ENCODE data around the gene ARHGAP10.
"Not testable (repeated sequence)": the region's sequence is repeated elsewhere in the genome, so short reads cannot be mapped to it uniquely, and the experiment has no call there.

ARHGAP10 gene

DNA sequence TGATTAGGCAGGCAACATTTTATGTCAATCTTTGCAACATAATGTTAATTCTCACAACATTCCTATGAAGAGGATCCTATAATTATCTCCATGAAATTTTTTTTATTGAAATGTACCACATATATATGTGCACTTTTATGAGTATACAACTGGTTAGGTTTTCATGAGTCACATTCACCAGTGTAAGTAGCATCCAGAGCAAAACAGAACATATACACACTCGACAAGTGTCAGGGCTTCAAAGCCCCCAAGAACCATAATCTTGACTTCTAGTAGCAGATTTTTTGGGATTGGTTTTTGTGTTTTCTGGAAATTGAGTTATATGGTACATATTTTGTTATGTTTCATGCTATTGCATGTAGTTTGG, 62.4 kb downstream of the ARHGAP10 start:
- DNase-seq (ENCODE audit: low spot score) = no peak

DNA sequence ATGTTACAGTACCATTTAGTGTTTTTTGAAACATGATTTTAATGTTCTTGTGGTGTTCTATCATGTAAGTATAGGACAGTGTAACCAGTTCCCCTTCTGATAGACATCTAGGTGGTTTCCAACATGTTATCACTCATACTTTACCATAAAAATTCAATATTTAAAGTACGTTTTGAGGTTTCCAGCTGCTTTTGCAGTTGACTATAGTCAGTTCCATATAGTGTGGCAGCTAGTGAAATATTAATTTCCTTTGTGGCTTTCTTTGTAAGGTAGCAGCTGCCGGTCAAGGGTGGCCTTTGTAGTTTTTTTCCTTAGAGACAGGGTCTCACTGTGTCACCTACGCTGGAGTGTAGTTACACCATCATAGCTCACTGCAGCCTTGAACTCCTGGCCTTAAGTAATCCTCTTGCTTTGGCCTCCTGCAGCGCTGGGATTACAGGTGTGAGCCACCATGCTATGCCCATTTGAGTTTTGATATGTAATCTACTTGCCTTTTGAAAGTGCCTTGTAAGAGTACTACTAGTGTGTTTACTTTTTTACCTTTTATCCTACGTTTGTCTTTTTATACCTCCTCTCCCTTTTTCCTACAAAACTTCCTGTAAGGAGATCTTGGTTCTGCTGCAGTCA, 63.0 kb downstream of the ARHGAP10 start:
- no peak for DNase-seq (ENCODE audit: low spot score)

DNA sequence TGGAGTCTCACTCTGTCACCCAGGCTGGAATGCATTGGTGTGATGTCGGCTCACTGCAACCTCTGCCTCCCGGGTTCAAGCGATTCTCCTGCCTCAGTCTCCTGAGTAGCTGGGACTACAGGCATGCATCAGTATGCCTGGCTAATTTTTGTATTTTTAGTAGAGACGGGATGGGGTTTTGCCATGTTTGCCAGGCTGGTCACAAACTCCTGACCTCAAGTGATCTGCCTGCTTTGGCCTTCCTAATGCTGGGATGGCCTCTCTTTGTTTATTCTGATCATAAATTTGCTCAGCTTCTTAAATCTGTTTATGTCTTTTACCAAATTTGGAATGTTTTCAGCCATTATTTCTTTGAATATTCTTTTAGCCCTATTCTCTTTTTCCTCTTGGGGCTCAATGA, 67.2 kb downstream of the ARHGAP10 start:
- not testable (repeated sequence) for DNase-seq (ENCODE audit: low spot score)

DNA sequence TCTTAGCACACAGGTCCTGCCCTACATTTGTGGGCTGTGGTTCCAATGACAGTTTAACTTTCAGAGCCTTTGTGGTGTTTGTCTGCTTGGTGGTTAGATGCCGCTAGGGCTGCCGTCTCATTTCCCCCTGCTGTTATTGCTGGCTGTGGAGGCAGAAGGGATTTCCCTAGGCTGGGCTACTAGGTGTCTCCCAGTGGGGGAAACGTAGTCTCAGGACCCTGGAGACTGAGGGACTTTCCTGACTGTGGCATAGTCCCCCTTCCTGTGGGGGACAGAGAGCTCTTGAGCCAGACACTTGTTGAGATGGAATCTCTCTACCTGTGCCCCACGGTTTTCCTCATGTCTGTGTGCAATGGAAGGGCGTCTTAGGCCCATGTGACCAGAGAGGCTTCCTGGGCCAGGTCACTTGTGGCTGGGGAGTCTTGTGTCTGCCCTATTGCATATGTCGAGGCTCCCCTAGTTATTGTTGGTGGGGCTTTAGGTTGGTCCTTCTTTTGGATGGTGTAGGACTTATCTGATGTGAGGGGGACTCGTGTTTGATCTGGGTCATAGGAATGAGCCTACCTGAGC, 68.2 kb downstream of the ARHGAP10 start:
- DNase-seq (ENCODE audit: low spot score) = no peak

DNA sequence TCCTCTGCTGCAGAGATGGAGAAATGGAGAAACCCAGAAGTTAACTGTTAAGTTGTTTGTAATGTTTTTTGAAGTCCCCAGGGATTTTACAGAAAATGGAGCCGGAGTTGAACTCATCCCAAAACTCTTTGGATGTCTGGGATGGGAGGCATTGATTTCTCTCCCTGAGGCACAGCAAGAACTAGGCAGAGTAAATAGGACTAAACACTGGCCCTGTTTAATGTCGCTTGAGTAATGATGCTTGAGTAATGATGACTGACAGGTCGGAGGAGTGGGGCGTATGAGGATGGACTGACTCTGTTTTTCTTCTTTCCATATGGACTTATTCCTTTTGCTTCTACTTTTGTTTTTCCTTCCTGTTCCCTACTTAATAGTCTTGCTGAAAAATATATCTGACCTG, 69.9 kb downstream of the ARHGAP10 start:
- DNase-seq (ENCODE audit: low spot score) = no peak

DNA sequence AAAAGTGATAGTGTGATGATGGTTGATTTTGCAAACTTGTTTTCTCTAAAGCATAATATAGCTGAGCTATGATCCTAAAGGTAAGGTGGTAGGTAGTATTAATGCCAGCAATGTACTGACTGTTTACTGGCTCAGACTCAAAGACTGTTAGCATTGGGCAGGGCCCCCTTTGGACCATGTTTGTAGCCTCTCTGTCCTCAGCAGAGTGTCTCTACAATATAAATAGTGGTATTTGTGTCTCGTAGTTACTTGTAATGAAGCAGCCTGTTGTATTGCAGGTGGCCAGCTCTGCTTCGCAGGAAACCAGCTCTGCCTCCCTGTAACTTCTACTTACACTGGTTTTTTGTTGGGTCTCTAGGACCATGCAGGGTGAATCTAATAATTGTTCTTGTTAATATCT, 70.5 kb downstream of the ARHGAP10 start:
- no peak for DNase-seq (ENCODE audit: low spot score)

DNA sequence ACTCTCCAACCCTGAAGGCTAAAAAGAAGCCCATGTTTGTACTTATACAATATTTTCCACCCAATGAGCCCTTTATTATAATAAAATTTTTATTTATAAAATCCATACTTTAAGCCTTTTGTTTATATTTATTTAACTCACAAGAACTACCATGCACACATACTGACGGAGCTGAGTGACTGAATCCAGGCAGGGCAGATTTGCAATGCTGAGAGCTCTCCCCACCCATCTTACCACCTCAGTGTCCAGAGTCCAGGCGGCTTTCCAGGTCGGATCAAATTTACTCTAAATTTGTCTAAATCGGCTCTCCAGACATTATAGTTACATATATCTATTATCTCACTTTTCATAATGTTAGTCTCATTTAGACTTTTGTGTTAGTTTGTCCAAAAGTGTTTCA, 74.1 kb downstream of the ARHGAP10 start:
- no peak for DNase-seq (ENCODE audit: low spot score)

DNA sequence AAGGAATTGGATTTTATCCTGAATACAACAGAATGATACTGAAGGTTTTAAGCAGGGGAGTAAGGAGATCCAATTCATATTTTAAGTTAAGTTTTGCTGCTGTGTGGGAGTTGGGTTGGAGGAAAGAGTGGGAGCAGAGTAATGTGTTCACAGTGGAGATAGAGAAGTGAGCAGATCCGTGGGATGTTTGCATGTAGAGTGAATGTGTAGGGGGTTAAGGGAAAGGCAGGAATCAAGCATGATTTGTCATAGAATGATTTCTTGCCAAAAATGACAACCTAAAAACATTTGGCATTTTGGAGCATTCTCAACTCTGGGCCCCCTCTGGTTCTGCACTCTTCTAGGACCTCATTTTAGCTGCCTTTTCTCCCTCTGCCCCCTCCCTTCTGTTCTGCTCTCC, 76.6 kb downstream of the ARHGAP10 start:
- DNase-seq (ENCODE audit: low spot score) = no peak

DNA sequence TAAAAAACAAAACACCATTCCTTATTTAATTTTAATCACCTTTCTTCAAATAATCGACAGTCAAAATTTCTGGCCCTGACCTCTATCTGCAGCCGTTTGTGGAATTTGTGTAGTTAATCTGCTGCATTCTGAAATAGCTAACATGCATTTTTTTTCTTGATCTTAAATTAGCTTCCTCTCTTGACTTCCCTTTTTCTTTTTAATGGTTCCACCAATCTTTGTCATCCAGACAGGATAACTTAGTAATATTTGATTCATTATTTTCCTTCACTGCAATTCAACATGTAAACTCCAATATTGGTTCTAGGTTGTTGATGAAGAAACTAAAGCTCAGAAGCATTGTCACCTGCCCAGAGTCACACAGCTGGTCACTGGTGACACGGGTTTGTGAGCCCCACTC, 77.3 kb downstream of the ARHGAP10 start:
- DNase-seq (ENCODE audit: low spot score) = no peak

DNA sequence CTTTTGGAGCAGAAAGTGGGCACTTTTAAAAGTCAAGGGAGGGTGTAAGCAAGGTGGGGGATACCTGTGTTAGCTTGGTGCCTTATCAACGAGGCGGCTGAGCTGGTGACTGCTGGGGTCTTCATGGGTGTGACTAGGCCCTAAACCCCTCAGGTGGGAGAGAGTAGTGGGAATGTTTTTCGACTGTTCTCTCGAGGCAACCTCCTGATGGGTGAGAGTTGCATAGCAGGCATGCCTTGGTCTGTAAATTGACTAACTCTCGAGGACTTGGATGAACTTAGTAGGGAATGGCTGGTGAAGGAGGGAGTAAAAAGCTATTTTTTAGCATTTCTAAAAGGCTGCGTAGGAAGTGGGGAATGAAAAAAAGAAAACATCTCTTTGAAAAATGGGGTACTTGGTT, 80.0 kb downstream of the ARHGAP10 start:
- no peak for DNase-seq (ENCODE audit: low spot score)

DNA sequence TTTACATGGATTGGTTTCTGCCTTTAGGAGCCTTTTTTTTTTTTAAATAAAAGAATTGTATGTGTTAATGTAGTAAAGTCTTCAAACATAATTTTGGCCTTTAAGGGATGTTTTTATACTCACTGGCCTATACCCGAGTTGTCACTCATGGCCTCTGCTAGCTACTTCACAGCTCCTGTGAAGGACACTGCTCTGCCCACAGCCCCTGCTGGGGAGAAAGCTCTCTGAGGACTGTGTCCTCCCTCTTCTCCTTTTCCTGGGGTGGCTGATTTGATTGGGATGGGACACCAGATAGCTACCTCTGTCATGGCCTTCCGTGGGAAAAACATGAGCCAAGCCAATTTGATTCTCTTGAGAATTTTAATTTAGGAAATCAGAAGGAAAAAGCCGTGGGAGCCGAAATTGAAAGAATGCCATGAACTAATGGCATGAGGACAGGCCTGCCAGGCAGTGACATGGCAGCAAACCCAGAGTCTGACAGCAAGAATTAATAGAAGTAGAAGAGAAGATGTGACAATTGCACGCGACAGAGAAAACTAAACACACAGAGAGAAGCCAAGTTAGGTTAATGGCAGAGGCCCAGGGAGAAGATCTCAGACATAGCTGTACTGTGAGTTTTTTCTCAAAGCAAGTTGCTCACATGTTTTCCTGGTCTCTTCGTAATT, 81.4 kb downstream of the ARHGAP10 start:
- peak; percentile 4 for DNase-seq (ENCODE audit: low spot score)

DNA sequence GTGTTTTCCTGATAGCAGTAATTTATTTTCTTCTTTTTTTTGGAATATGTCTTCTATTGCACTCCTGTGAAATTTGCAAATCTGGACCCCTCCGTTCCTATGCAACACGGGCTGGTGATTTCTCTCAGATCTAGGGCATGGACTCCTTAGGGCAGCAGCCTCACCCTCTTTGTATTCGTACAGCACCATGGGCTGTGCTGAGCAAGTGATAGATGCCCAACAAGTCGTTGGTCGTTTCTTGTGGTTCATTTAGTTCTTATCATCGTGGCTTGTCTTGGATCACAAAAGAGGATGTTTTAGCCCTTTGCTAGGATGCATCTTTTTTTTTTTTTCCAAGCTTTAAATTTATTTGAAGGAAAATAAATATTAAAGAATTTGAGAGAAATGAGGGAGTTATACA, 82.1 kb downstream of the ARHGAP10 start:
- no peak for DNase-seq (ENCODE audit: low spot score)

DNA sequence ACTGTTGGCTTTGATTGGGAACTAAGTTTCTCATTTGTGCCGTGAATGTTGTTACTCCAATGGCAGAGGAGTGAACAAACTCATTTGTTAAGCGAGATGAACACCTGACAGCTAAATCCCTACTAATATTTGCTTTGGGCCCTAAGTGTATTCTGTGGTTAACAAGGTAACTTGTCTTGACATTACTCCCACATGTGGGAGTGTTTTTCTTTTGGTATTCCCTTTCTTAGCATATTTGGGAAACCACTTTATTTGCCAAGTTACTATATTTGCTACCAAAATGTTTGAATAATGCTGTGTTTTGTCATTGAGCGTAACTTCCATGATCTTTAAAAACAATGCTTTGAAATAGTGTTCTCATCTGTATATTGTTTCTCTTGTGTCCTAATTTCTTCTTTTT, 82.5 kb downstream of the ARHGAP10 start:
- DNase-seq (ENCODE audit: low spot score) = no peak

DNA sequence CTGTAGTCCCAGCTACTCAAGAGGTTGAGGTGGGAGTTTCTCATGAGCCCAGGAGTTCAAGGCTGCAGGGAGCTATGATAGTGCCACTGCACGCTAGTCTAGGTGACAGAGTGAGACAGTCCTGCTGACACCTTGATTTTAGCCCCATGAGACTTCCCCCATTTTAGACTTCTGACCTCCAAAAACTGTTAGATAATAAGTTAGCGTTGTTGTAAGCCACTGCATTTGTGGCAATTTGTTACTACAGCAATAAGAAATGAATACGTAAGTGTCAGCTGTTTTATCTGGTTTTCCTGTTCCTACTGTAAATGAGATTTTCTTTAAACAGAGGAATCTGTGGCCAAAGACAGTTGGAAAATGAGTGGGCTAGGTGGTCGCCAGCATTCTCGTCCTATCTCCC, 83.9 kb downstream of the ARHGAP10 start:
- no peak for DNase-seq (ENCODE audit: low spot score)

DNA sequence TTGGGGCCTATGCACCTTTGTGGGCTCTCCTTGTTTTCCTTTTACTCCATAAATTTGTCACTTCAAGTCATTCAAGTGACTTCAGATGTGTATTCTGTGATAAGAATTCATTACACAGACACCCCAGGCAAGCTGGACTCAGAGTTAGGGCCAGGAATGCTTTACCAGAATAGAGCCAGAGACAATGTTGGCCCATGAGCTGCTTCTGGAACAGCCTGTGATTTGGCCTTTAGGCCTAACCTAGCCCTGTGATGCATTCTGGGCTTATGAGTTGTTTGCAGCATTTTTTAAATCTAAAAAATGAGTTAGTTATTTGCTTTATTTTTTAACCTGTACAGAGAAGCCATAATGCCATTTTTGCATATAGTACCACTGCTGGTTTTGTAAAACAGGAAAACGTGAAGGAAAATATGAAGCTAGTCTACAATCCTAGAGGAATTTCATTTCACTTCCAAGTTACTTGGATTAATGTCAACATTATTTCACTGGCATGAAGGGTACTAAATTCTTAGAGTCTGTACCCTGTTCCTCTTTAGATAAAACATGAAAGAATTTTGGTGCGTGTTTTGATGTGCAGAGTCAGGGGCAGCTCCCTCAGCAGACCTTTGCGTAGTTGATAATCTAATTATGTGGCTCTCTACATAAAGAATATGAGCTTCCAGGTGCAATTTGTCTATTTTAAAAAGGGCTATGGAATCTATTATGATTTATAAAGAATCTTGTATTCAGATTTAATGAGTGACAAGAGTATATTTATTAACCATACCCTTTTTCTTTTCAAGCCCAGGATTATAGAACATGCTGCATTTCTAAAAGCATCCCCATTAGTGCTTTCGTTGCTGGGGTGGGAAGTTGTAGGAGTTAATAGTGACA, 84.7 kb downstream of the ARHGAP10 start:
- no peak for DNase-seq (ENCODE audit: low spot score)

DNA sequence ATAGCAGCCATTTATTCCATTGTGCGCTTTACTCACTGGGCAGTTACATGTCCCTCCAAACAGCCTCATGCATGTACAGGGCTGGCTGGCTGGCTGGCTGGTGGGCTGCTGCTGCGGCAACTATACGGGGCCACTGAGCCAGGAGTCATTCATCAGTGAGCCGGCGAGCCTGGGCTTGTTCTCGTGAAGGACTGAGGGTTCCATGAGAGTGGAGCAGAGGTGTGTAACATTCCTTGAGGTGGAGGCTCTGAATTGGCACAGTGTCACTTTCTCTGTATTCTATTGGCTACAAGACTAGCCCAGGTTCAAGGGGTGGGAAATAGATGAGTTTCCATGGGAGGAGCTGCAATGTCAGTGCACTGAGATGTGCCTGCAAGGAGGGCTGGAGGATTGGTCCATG, 89.1 kb downstream of the ARHGAP10 start:
- no peak for DNase-seq (ENCODE audit: low spot score)

DNA sequence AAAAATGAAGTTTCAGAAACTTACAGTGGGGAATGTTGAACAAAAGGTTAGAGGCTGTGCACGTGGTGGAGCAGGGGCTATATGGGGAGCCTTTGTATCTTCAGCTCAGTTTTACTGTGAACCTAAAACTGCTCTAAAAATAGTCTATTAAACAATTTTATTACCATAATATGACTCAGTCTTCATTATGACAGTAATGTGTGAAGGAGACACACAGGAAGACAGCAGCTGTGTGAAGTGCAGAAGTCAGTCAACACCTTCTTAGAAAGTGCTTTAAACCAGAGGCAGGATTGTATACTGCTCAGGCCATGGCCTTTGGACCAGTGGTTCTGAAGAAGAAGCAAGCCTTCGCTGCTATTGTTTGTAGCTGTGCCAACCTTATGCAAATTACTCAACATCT, 89.7 kb downstream of the ARHGAP10 start:
- DNase-seq (ENCODE audit: low spot score) = no peak

DNA sequence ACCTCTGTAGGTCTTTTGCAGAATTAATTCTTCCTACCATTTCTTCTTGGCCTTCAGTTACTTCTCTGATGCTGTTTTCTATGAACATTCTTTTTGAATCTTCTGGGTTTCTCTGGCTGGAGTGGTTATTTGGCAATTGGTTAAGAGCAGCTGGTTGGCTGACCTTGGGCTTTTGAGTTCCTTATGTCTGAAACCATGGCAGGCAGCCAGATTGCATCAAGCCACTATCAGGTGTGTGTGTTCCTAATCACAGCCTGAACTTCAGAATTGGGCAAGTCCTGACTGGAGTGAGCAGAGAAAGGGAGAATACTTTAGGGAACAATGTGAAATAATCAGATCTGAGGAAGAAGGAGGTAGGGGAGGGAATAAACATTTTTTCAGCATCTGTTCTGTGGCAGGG, 90.2 kb downstream of the ARHGAP10 start:
- DNase-seq (ENCODE audit: low spot score) = peak; percentile 9

DNA sequence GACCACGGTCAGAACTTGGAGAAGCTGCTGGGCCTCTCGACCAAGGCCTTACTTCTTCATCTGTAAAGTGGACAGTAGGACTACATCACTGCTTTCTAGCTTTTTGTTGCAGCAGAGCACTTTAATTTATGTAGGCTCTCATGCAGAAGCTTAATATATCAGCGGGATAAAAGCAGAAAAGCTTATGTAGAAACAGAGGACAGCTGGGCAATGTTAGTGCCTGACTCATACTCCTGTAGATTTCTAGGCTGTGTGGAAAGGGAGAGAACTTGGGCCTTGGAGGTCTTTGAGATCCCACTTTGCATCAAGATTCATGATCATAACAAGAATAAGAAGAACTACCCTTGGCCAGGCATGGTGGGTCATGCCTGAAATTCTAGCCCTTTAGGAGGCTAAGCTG, 91.2 kb downstream of the ARHGAP10 start:
- no peak for DNase-seq (ENCODE audit: low spot score)

DNA sequence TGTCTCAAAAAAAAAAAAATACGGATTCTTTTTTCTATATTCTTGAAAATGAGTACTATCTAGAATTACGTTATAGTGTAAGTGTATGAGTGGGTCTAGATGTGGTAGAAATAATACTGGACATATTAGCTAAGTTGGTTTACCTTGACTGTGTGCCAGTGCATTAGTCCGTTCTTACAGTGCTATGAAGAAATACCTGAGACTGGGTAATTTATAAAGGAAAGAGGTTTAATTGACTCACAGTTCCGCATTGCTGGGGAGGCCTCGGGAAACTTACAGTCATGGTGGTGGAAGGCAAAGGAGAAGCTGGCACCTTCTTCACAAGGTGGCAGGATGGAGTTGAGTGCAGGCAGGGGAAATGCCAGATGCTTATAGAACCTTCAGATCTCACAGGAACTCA, 92.4 kb downstream of the ARHGAP10 start:
- DNase-seq (ENCODE audit: low spot score) = no peak

DNA sequence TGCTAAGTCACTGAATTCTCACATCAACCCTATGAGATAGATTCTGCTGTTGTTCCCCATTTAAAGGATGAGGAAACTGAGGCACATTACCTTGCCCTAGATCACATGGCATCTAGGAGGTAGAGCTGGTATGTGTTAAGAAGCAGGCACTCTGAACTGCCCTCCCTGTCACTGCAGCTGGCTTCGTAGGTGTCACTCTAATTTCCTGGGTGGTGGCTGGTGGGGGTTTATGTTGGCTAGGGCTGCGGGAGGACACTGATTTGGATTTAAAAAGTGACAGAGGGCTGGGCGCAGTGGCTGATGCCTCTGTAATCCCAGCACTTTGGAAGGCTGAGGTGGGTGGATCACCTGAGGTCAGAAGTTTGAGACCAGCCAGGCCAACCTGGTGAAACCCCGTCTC, 93.0 kb downstream of the ARHGAP10 start:
- no peak for DNase-seq (ENCODE audit: low spot score)

DNA sequence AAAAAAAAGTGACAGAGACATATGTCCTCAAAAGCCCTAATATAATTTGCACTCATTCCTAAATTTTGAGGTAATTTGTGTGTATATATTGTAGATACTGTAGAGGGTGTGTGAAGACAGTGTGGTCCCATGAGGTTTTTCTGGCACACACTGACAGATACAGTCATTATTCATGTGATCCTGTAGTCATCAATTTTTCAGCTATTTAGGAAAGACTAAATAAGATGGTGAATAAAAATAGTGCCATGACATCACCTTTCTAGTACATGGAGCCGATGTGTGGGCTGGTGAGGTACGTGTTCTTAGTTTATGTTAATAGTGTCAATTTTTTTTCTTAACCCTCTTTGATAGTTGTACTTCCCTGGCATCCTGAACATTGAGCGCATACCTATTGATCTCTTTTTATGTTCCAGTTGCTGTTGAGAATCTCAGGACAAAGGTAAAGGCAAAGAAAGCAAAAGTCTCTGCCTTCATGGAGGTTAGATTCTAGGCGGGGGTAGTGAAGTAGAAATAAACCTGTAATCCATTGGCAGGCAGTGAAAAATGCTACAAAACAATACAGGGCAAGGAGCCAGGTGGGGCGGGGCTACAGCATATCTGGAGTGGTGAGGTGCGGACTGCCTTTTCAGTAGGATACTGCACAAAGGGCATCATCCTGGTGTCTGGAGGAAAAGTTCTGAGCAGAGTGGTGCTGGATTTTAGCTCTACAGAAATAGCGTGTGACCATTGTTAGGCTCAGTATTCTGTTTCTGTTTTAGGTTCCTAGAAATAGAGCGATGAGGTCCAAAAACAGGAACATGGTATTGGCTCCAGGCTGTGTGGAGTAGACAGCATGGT, 93.8 kb downstream of the ARHGAP10 start:
- no peak for DNase-seq (ENCODE audit: low spot score)

All from cerebellar cortex (tissue), 1 donor.